Activated CD4-positive, alpha-beta memory T cell treated with anti-CD3 and anti-CD28 coated beads for 36 hours (primary cell): ENCODE results near the gene DDX10. TPM values are rescaled to one million over a fixed set of nuclear protein-coding genes. Genes with fewer than 3 reads are reported as not detected.

ENCODE experiments used
- CTCF ChIA-PET: fragments of 350-600 bp; sonication (Branson Sonifier 250); formaldehyde crosslinking; loops from one replicate; lab custom pipeline; 2021; ENCODE audit warnings: antibody characterized with exemption, inconsistent platforms; lab: Charles Lee
- POLR2A ChIA-PET: fragments of 350-600 bp; sonication (Branson Sonifier 250); formaldehyde crosslinking; loops from one replicate; lab custom pipeline; 2021; ENCODE audit warnings: antibody characterized with exemption; lab: Charles Lee
- DNase-seq: peaks from one replicate; pipeline ENCODE4 v3.0.0-alpha.2; 2020
- H3K27ac Mint-ChIP-seq: one replicate; pipeline ENCODE4 v1.8.0; 2021; ENCODE audit warnings: mixed read lengths
- H3K27me3 Mint-ChIP-seq: one replicate; pipeline ENCODE4 v1.8.0; 2021; ENCODE audit warnings: mixed read lengths
- H3K36me3 Mint-ChIP-seq: one replicate; pipeline ENCODE4 v1.8.0; 2021; ENCODE audit warnings: mixed read lengths
- H3K4me1 Mint-ChIP-seq: one replicate; pipeline ENCODE4 v1.8.0; 2021; ENCODE audit warnings: low read depth, mixed read lengths
- H3K4me3 Mint-ChIP-seq: one replicate; pipeline ENCODE4 v1.8.0; 2021; ENCODE audit warnings: mild to moderate bottlenecking, mixed read lengths
- H3K9me3 Mint-ChIP-seq: one replicate; pipeline ENCODE4 v1.8.0; 2021; ENCODE audit warnings: mixed read lengths
- intact Hi-C: fragments of 100-400 bp; cut with micrococcal nuclease; formaldehyde crosslinking; loops from one replicate; pipeline ENCODE4 v1.15.1; 2023
- total RNA-seq, 2 experiments: library from RNA; stranded (reverse); gene quantifications; one replicate each; pipeline ENCODE4 v1.2.3, GENCODE V29; 2021

DDX10 gene
- total RNA-seq, 2 experiments from 2014 or later = 34.8 to 37.7 TPM

DNA sequence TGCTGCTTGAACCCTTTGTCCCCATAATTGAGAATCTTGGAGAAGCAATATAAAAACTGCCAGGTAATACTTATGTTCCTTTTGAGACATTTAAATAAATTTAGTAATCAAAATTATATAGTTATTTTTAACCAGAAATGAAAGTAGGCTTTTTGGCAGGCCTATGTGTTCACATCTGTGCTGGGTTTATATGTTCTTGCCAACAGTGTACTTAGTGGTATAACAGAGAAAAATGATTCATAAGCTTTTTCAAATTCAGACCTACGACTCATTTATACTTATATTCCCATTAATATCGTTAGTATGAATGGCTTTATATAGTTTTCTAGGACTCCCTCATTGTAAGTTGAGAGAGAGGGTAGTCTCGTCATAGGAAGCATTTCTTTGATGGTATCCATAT, 79.0 kb downstream of the DDX10 start:
- intact Hi-C loops = no loop called here
- Mint-ChIP-seq H3K4me1 (peaks cover 3% of the 10 kb centered on the region), H3K4me3 (no peak overlapping the region), H3K9me3 (peaks cover 17% of the 10 kb centered on the region), H3K36me3 (peaks cover 36% of the 10 kb centered on the region), H3K27ac (no peak overlapping the region), H3K27me3 (no peaks in the 10 kb centered on the region)
- CTCF ChIA-PET = no interaction called here
- POLR2A ChIA-PET = no interaction called here
- DNase-seq = no peak

DNA sequence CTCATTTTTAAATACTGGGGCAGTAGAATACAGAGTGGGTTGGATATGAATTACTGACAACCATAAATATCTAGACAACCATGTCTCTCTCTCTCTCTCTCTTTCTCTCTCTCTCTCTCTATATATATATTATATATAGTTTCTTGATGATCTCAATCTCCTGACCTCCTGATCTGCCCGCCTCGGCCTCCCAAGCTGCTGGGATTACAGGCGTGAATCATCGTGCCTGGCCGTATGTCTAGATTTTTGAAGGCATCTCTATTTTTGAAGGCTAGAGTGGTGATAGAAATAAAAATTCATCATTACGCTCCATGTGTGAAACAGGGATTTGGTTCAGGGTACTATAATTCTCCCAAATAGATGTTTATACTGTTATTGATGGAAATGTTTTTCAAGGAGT, 84.1 kb downstream of the DDX10 start:
- CTCF ChIA-PET = interaction anchor here (1.2 to 1.3 kb wide), 2 partner anchors 11 to 14 kb away, joined by 3 to 9 read pairs; no protein-coding TSS in a partner anchor
- no peak overlapping the region for H3K27ac Mint-ChIP-seq

DNA sequence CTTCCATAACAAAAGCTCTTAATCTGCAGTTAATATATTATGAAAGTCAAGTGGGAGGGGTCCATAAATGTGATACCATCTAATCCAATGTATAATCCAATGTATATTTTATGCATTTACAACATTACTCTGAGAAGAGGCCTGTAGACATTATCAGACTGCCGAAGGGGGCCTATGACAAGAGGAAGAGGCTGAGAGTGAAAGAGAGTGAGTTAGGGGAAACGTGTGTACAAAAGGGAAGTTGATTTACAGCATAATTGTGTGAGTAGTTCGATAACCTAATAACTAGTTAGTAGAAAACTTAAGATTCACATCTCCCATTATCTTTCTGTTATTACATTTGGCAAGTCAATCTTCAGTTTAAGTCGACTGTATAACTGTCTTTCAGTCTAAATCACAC, 86.6 kb downstream of the DDX10 start:
- Mint-ChIP-seq H3K4me1 (peaks cover 33% of the 10 kb centered on the region), H3K4me3 (no peak overlapping the region), H3K27me3 (no peaks in the 10 kb centered on the region), H3K36me3 (peaks cover 4% of the 10 kb centered on the region), H3K9me3 (no peaks in the 10 kb centered on the region), H3K27ac (no peak overlapping the region)
- POLR2A ChIA-PET = no interaction called here
- CTCF ChIA-PET = interaction anchor here (1.4 kb wide), 1 partner anchor 17 kb away, joined by 4 read pairs; no protein-coding TSS in a partner anchor
- intact Hi-C loops = no loop called here
- DNase-seq = no peak

More for the DNA sequence above, 84.1 kb downstream of the DDX10 start:
- intact Hi-C loops = no loop called here
- Mint-ChIP-seq H3K9me3 (no peaks in the 10 kb centered on the region), H3K4me1 (peaks cover 21% of the 10 kb centered on the region), H3K36me3 (peaks cover 6% of the 10 kb centered on the region), H3K4me3 (no peak overlapping the region), H3K27me3 (no peaks in the 10 kb centered on the region)
- no peak for DNase-seq
- POLR2A ChIA-PET = no interaction called here

DNA sequence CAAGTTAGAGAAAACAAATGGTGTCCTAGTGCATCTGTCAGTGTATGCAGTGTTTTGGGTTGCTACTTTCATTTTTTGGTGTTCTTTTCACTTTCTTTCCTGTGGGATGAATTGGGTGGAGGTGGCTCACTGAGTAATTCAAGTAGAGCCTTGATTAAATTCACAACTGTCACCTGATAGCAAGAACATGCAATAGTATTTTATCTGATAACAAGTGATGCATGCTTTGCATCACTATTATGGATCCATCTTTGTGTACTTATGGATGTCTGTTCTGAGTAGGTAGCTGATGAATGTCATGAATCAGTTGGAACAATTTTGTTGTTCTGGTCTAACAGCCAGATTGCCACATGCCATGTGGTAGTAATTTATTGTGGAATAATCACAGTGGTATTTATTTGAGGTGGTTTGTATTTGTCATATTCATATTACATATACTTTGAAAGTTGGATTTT, 87.5 kb downstream of the DDX10 start:
- Mint-ChIP-seq H3K27ac (no peak overlapping the region), H3K4me3 (no peak overlapping the region), H3K4me1 (peaks cover 33% of the 10 kb centered on the region), H3K9me3 (no peaks in the 10 kb centered on the region), H3K27me3 (no peaks in the 10 kb centered on the region), H3K36me3 (no peaks in the 10 kb centered on the region)
- ChIA-PET CTCF (interaction anchor here (1.4 kb wide), 1 partner anchor 18 kb away, joined by 4 read pairs; no protein-coding TSS in a partner anchor), POLR2A (interaction anchor here (1.0 kb wide), 1 partner anchor 19 kb away, joined by 3 read pairs; no protein-coding TSS in a partner anchor)
- no peak for DNase-seq
- intact Hi-C loops = loop anchor here (1.0 kb wide), 1 partner anchor 19 kb away; no protein-coding TSS in a partner anchor

DNA sequence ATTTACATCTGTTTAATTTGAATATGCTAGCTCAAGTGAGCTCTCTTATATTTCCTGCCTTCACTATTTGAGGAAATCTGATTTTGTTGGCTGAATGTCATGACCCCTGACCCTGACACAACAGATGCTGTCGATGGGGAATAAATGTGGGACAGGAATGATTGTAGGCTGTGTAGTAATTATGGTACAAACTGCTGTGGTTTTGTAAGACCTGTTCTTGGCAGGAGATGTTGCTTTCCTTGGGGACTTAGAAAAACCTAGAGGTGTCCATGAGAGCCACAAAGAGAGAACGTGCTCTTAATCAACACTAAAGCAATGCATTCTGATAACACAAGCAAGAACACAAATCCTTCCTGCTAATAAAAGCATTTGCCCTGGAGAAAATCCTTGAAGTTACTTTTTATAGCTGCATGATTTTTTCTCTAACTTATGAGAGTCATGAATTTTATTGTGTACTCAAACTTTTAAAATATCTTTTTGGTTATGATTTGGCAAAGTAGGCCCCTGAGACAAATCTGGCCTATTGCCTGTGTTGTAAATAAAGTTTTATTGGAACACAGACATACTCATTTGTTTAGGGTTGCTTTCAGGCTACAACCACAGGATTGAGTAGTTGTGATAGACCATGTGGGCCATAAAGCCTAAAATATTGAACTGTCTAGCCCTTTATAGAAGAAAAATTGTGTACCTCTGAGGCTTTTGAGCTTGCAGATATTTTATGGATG, 90.2 kb downstream of the DDX10 start:
- intact Hi-C loops = no loop called here
- Mint-ChIP-seq H3K36me3 (no peaks in the 10 kb centered on the region), H3K4me1 (peaks cover 30% of the 10 kb centered on the region), H3K4me3 (no peak overlapping the region), H3K27ac (no peak overlapping the region), H3K9me3 (no peaks in the 10 kb centered on the region), H3K27me3 (no peaks in the 10 kb centered on the region)
- DNase-seq = no peak
- CTCF ChIA-PET = no interaction called here
- POLR2A ChIA-PET = no interaction called here

DNA sequence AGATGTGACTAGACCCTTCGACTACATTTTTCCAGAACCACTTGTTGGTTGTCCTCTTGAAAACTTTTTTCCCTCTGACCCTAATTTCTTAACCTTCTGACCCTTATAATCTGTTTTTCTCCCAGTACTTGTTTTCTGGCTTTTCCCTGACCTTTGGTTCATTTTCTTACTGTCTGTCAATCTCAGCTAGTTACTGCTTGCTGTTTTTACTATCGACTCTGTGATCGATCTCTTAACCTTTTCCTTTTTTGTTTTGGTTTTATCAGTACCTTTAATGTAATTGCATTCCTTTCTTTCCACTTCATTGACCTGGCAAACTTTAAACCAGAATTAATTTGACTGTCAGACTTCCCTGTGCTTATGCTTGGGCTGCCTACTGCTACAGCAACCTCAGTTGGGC, 92.8 kb downstream of the DDX10 start:
- no peak overlapping the region for H3K27ac Mint-ChIP-seq
- no peak for DNase-seq
- no peaks in the 10 kb centered on the region for H3K27me3 Mint-ChIP-seq
- H3K4me3 Mint-ChIP-seq = no peak overlapping the region
- H3K9me3 Mint-ChIP-seq = no peaks in the 10 kb centered on the region
- no peaks in the 10 kb centered on the region for H3K36me3 Mint-ChIP-seq
- intact Hi-C loops = no loop called here
- peaks cover 15% of the 10 kb centered on the region for H3K4me1 Mint-ChIP-seq
- ChIA-PET CTCF (interaction anchor here (1.1 to 1.3 kb wide), 2 partner anchors 24 to 30 kb away, joined by 3 to 4 read pairs; no protein-coding TSS in a partner anchor), POLR2A (no interaction called here)

DNA sequence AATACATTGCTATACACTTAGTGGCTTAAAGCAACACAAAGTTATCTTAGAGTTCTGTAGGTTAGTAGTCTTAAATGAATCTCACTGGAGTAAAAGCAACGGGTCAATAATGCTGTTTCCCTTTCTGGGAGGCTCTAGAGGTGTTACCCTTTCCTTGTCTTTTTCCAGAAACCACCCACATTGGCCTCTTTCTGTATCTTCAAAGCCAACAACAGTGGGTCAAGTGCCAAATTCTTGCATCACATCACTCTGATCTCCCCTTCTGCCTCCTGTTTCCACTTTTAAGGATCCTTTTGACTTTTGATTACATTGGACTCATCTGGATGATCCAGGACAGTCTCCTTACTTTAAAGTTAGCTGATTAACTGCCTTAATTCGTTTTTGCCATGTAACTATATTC, 93.6 kb downstream of the DDX10 start:
- ChIA-PET CTCF (no interaction called here), POLR2A (no interaction called here)
- intact Hi-C loops = no loop called here
- Mint-ChIP-seq H3K9me3 (no peaks in the 10 kb centered on the region), H3K4me3 (no peak overlapping the region), H3K27ac (no peak overlapping the region), H3K4me1 (peaks cover 16% of the 10 kb centered on the region), H3K27me3 (no peaks in the 10 kb centered on the region), H3K36me3 (no peaks in the 10 kb centered on the region)
- DNase-seq = no peak

DNA sequence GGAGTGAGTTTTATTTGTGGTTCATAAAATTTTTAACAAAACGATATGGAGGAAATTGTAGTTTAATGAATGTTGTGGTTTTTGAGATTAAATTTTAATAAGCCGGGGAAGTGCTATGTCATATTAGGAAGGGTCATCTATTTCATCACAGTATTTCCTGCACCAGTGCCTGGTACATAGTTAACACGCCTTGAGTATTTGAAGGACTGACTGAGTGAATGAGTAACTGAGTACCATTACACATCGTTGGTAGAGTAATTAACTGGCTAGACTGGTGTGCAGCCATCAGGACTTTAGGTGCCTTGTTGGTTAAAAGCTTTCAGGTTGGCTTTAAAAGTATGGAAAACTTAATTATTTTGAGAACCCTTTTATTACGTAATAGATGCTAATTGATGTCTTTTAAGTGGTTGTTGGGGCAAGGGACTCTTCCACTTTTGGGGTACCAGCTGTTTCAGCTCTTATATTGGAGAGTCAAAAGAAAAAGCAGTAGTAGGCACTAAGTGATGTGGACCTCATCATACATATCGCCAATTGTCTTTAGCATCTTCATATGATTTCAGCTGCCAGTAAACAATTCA, 101.8 kb downstream of the DDX10 start:
- H3K36me3 Mint-ChIP-seq = peaks cover 20% of the 10 kb centered on the region
- intact Hi-C loops = no loop called here
- ChIA-PET POLR2A (no interaction called here), CTCF (no interaction called here)
- peaks cover 11% of the 10 kb centered on the region for H3K4me1 Mint-ChIP-seq
- DNase-seq = no peak
- no peaks in the 10 kb centered on the region for H3K9me3 Mint-ChIP-seq
- H3K27me3 Mint-ChIP-seq = no peaks in the 10 kb centered on the region
- H3K4me3 Mint-ChIP-seq = no peak overlapping the region
- H3K27ac Mint-ChIP-seq = no peak overlapping the region

DNA sequence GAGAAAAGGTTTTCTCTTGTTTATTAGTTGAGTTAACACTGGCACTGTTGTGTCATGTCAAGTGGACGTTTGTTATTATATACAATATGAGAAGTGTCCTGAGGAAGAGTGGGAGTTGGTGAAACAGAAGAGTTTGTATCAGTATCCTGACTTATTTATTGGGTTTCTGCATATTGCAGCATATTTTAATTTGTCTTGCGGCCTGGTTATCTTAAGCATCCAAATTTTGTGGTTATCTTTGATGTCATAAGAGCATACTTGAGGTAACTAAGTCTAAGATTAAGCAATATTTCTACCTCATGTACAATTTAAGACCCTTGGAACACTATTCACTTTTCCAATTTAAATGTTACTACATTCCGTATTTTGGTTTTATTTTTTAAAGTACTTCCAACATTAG, 103.5 kb downstream of the DDX10 start:
- no peak overlapping the region for H3K27ac Mint-ChIP-seq
- H3K4me1 Mint-ChIP-seq = peaks cover 8% of the 10 kb centered on the region
- ChIA-PET CTCF (no interaction called here), POLR2A (no interaction called here)
- H3K36me3 Mint-ChIP-seq = peaks cover 20% of the 10 kb centered on the region
- H3K4me3 Mint-ChIP-seq = no peak overlapping the region
- no peak for DNase-seq
- H3K27me3 Mint-ChIP-seq = no peaks in the 10 kb centered on the region
- intact Hi-C loops = no loop called here
- no peaks in the 10 kb centered on the region for H3K9me3 Mint-ChIP-seq

DNA sequence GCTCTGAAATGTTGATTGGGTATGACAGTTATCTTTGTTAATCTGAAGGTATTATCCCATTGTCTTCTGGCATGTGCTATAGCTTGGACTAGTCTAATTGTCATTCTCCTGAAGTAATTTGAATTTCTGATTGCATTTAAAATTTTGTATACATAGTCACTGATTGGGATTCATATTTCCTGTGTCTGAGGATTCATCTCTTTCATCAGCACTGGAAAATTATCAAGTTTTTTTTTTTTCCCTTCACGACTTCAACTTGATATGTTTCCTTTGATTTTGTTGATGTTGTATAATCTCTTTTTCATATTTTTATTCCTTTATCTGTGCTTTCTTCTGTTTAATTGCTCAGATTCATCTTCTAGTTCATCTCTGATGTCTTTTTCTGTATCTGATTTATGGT, 104.1 kb downstream of the DDX10 start:
- H3K27me3 Mint-ChIP-seq = no peaks in the 10 kb centered on the region
- CTCF ChIA-PET = no interaction called here
- DNase-seq = no peak
- H3K4me1 Mint-ChIP-seq = peaks cover 8% of the 10 kb centered on the region
- no peaks in the 10 kb centered on the region for H3K9me3 Mint-ChIP-seq
- POLR2A ChIA-PET = no interaction called here
- no peak overlapping the region for H3K27ac Mint-ChIP-seq
- intact Hi-C loops = no loop called here
- H3K4me3 Mint-ChIP-seq = no peak overlapping the region
- peaks cover 20% of the 10 kb centered on the region for H3K36me3 Mint-ChIP-seq

DNA sequence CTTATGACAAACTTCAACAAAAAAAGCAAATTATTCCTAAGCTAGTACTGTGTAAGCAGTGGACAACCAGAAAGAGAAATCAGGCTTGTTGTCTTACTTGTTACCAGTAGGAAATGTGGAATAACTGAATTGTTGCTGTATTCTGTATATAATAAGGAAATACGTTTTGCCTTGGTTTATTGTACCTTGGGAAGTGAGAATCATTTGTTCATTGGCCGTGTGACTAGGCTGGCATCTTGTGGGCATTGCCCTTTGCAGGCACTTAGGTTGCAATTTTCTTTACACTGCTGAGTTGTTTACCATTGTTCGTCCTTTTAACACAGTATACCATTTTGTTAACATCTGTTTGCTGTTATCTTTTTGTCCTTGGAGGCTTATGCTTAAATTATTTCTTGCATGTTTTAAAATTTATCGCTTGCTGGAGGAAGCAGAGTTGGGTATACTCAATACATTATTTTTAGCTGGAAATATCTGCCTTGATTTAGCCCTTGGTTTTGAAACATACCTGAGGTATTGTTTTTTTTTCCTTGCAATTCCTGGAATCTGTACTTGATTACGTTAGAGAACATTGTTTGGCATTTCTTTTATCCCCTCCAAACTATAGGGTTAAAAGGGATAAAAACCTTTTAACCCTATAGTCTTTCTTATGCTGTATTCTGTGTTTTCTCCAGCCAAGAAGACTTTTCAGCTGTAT, 109.3 kb downstream of the DDX10 start:
- Mint-ChIP-seq H3K27ac (no peak overlapping the region), H3K4me3 (no peak overlapping the region), H3K4me1 (peaks cover 2% of the 10 kb centered on the region), H3K9me3 (peaks cover 9% of the 10 kb centered on the region), H3K27me3 (no peaks in the 10 kb centered on the region), H3K36me3 (peaks cover 25% of the 10 kb centered on the region)
- intact Hi-C loops = no loop called here
- POLR2A ChIA-PET = no interaction called here
- CTCF ChIA-PET = no interaction called here
- DNase-seq = no peak

DNA sequence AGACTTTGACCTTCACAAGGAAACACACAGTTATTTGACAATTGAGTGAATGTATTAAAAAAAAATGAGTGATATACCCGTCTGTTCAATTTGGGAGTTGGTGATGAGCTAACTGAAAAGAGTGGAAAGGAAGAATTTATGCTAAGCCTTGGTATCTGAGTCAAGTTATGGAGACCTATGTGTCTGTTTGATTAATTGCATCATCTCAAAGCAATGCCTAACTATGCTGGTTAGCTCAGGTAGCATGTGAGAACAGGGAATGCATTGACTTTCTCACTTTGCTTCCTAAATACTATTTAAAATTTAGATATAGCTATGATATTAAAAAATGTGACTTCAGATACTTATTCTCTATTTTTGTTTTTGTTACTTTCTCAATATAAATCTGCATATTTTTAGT, 110.5 kb downstream of the DDX10 start:
- CTCF ChIA-PET = no interaction called here

More for the DNA sequence above, 110.5 kb downstream of the DDX10 start:
- intact Hi-C loops = no loop called here
- H3K4me3 Mint-ChIP-seq = no peak overlapping the region
- POLR2A ChIA-PET = no interaction called here
- peaks cover 23% of the 10 kb centered on the region for H3K36me3 Mint-ChIP-seq
- H3K4me1 Mint-ChIP-seq = peaks cover 2% of the 10 kb centered on the region
- peaks cover 10% of the 10 kb centered on the region for H3K9me3 Mint-ChIP-seq
- no peak for DNase-seq
- H3K27ac Mint-ChIP-seq = no peak overlapping the region
- no peaks in the 10 kb centered on the region for H3K27me3 Mint-ChIP-seq
